Calu3 (cell line): Measurements from ENCODE around the gene DLG2. TPM values are rescaled to one million over a fixed set of nuclear protein-coding genes. Genes with fewer than 3 reads are reported as not detected.

Experiments used
- BruUV-seq: library from RNA; stranded (reverse); fragments of 400-500 nt; replicated peaks from 2 replicates; lab custom pipeline; 2021; lab: Mats Ljungman, UMichigan
- CTCF ChIA-PET: fragments of 300-600 bp; sonication (Branson Sonifier 250); formaldehyde crosslinking; loops from one replicate; lab custom pipeline; 2022; ENCODE audit warnings: antibody characterized with exemption; lab: Charles Lee
- DNase-seq: peaks from one replicate; pipeline ENCODE4 v3.0.0; 2022
- H3K27ac Mint-ChIP-seq: one replicate; pipeline ENCODE4 v1.8.0; 2022; ENCODE audit warnings: mixed read lengths; ENCODE audit not compliant: unreplicated experiment
- H3K27me3 Mint-ChIP-seq: one replicate; pipeline ENCODE4 v1.8.0; 2022; ENCODE audit warnings: mixed read lengths; ENCODE audit not compliant: unreplicated experiment
- H3K36me3 Mint-ChIP-seq: one replicate; pipeline ENCODE4 v1.8.0; 2022; ENCODE audit warnings: mild to moderate bottlenecking, moderate library complexity, mixed read lengths; ENCODE audit not compliant: insufficient read depth, unreplicated experiment
- H3K4me1 Mint-ChIP-seq: one replicate; pipeline ENCODE4 v1.8.0; 2022; ENCODE audit warnings: mild to moderate bottlenecking, low read depth, mixed read lengths; ENCODE audit not compliant: unreplicated experiment
- H3K4me3 Mint-ChIP-seq: one replicate; pipeline ENCODE4 v1.8.0; 2022; ENCODE audit warnings: mild to moderate bottlenecking, low read depth, moderate library complexity, mixed read lengths; ENCODE audit not compliant: unreplicated experiment
- H3K9me3 Mint-ChIP-seq: one replicate; pipeline ENCODE4 v1.8.0; 2022; ENCODE audit warnings: low read depth, mixed read lengths; ENCODE audit not compliant: unreplicated experiment
- intact Hi-C: fragments of 100-400 bp; cut with micrococcal nuclease; formaldehyde crosslinking; loops from one replicate; pipeline ENCODE4 v1.10.0; 2022; ENCODE audit not compliant: unreplicated experiment
- total RNA-seq: library from RNA; stranded (reverse); gene quantifications from 2 replicates; pipeline ENCODE4 v1.2.3, GENCODE V29; 2022
- TF ChIP-seq, protein P1 (sequence below): fragments of 200-600 bp; IDR thresholded peaks from one replicate; pipeline ENCODE4 v1.8.0; 2022; ENCODE audit warnings: antibody characterized with exemption; ENCODE audit not compliant: unreplicated experiment

DLG2 gene
- total RNA-seq, 1 experiment from 2014 or later = 0.71 TPM

DNA sequence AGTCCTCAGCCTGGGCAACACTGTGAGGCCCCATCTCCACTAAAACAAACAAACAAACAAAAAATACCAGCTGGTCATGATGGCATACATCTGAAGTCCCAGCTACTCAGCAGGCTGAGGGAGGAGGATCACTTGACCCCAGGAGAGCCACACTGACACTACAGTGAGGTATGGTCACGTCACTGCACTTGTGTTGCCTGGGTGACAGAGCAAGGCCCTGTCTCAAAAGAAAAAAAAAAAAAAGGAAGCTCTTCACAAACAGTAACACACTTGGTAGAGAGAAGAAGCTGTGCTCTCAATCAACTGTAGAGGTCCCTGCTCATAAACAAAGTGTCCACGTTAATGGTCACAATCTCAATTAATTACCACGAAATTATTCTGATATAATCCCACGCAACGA is 1939.4 kb downstream of the DLG2 start:
- H3K4me3 Mint-ChIP-seq = no peak overlapping the region
- no peaks in the 10 kb centered on the region for H3K36me3 Mint-ChIP-seq
- CTCF ChIA-PET = no interaction called here
- no peak overlapping the region for H3K27ac Mint-ChIP-seq
- TF ChIP-seq, protein P1, sequence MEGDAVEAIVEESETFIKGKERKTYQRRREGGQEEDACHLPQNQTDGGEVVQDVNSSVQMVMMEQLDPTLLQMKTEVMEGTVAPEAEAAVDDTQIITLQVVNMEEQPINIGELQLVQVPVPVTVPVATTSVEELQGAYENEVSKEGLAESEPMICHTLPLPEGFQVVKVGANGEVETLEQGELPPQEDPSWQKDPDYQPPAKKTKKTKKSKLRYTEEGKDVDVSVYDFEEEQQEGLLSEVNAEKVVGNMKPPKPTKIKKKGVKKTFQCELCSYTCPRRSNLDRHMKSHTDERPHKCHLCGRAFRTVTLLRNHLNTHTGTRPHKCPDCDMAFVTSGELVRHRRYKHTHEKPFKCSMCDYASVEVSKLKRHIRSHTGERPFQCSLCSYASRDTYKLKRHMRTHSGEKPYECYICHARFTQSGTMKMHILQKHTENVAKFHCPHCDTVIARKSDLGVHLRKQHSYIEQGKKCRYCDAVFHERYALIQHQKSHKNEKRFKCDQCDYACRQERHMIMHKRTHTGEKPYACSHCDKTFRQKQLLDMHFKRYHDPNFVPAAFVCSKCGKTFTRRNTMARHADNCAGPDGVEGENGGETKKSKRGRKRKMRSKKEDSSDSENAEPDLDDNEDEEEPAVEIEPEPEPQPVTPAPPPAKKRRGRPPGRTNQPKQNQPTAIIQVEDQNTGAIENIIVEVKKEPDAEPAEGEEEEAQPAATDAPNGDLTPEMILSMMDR = no peak
- H3K9me3 Mint-ChIP-seq = no peaks in the 10 kb centered on the region
- intact Hi-C loops = no loop called here
- BruUV-seq = no TSS peak
- DNase-seq = no peak
- no peaks in the 10 kb centered on the region for H3K4me1 Mint-ChIP-seq
- peaks cover 20% of the 10 kb centered on the region for H3K27me3 Mint-ChIP-seq

GRCh38 chr11:83685730-83686129 is 1941.4 kb downstream of the DLG2 start:
- no peak for DNase-seq
- Mint-ChIP-seq H3K27me3 (peaks cover 37% of the 10 kb centered on the region), H3K36me3 (no peaks in the 10 kb centered on the region), H3K4me3 (no peak overlapping the region), H3K4me1 (no peaks in the 10 kb centered on the region), H3K27ac (no peak overlapping the region), H3K9me3 (no peaks in the 10 kb centered on the region)
- CTCF ChIA-PET = no interaction called here
- intact Hi-C loops = no loop called here
- TF ChIP-seq, protein P1 = no peak
- BruUV-seq = no TSS peak

DNA sequence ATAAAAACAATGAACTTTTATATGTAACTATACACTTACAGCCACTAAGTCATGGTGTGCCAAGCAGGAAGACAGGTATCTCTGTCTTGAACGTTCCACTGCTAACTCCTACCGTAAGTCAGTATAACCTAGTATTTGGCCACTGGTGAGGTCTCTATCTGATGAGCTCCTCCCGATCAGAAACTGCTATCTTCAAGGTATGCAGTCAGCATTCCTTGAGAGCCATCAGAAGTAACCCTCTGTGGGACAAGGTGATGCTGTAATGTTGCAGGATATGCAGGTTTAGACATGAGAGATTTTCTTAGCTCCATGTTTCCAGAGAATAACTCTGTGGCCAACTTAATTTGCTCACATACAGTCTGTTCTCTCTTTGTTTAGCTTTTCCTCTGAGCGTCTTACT is 1943.1 kb downstream of the DLG2 start:
- CTCF ChIA-PET = no interaction called here
- no peak for DNase-seq

DNA sequence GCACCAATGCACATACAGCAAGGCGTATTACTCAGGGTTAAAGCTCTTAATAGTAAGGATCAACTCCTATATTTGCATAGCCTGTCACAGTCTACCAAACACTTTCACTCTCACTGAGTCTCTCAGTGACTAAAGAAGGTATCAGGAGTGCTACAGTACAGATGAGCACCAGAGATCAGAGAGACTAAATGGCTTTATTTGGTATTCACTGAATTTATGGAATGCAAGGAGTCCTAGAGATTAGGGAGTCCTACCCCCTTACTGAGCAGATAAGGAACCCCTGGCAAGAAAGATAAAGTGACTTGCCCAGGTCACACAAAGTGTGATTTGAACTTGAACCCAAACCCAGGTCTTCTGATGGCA is 1944.6 kb downstream of the DLG2 start:
- CTCF ChIA-PET = interaction anchor here (0.6 kb wide), 1 partner anchor 321 kb away, joined by 5 read pairs; no protein-coding TSS in a partner anchor
- DNase-seq = no peak
- Mint-ChIP-seq H3K27me3 (peaks cover 37% of the 10 kb centered on the region), H3K36me3 (no peaks in the 10 kb centered on the region), H3K9me3 (no peaks in the 10 kb centered on the region), H3K4me3 (no peak overlapping the region), H3K27ac (no peak overlapping the region), H3K4me1 (no peaks in the 10 kb centered on the region)
- intact Hi-C loops = no loop called here
- BruUV-seq = no TSS peak
- TF ChIP-seq, protein P1 = no peak

More for the DNA sequence above, 1943.1 kb downstream of the DLG2 start:
- TF ChIP-seq, protein P1 = no peak
- peaks cover 37% of the 10 kb centered on the region for H3K27me3 Mint-ChIP-seq
- no peaks in the 10 kb centered on the region for H3K9me3 Mint-ChIP-seq
- no peaks in the 10 kb centered on the region for H3K36me3 Mint-ChIP-seq
- no peak overlapping the region for H3K4me3 Mint-ChIP-seq
- H3K4me1 Mint-ChIP-seq = no peaks in the 10 kb centered on the region
- intact Hi-C loops = no loop called here
- BruUV-seq = no TSS peak
- H3K27ac Mint-ChIP-seq = no peak overlapping the region
